Measurements from ENCODE around the gene GALNT14. TPM values are rescaled to one million over a fixed set of nuclear protein-coding genes. Genes with fewer than 3 reads are reported as not detected.

GALNT14 gene
- total and polyA plus RNA-seq, 2 donors, result 1.3 to 2.1 TPM

DNA sequence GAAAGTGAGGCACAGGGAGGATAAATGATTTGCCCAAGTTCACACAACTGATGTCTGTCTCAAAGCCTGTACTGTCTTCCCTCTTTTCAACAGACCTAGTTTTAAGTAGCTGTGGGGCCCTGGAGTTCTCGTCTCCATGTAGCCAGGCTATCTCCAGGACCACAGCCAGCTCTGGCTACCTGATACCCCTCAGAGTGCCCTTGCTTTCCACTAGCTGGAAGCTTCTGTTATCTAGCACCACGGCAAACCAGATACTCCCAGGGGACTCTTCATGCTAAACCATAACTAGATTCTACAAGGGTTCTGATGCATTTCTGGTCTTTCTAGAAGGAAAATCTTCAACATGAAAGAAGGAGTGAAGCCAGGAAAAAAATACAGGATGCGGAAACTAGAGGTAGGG, 137.3 kb downstream of the GALNT14 start:
- no peaks in the 10 kb centered on the region for H3K27me3 ChIP-seq (ENCODE audit: control insufficient read depth in 2 of 2, insufficient read depth in 1 of 2, low read length in 1 of 2)
- H3K36me3 ChIP-seq (ENCODE audit: control insufficient read depth in 2 of 2, insufficient read depth in 2 of 2, low read length in 1 of 2), result no peaks in the 10 kb centered on the region
- no peaks in the 10 kb centered on the region for H3K4me1 ChIP-seq (ENCODE audit: control insufficient read depth in 2 of 2, insufficient read depth in 2 of 2, low read length in 2 of 2)
- H3K27ac ChIP-seq (ENCODE audit: low read depth in 1 of 2, low read length in 1 of 2), result no peak overlapping the region
- 93% methylated on average over 3 of the region's 3 CpGs for WGBS
- H3K4me3 ChIP-seq (ENCODE audit: low read length in 2 of 2), result no peak overlapping the region
- DNase-seq (ENCODE audit: low read depth in 6 of 9, low spot score in 9 of 9), result no peak
- no peaks in the 10 kb centered on the region for H3K9me3 ChIP-seq (ENCODE audit: control insufficient read depth in 2 of 2, insufficient read depth in 1 of 2, low read length in 1 of 2)

DNA sequence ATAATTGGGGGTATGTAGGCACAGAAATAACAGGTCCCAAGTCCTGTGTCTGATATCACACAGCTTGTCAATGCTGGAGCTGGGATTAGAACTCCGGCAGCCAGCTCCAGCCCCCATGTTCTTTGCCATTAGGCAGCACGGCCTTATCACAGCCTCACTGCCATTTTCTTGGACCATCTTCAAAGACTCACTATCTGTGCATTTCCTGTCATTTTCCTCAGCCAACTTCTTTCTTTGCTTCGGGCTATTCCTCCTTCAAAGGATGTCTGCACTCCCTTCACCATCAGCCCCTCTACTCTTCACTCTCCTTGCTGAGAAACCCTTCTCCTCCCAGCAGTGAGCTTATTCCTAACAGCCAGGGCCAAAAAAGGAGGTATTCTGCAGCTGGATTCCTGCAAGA, 139.6 kb downstream of the GALNT14 start:
- no peaks in the 10 kb centered on the region for H3K27me3 ChIP-seq (ENCODE audit: control insufficient read depth in 2 of 2, insufficient read depth in 1 of 2, low read length in 1 of 2)
- no peaks in the 10 kb centered on the region for H3K9me3 ChIP-seq (ENCODE audit: control insufficient read depth in 2 of 2, insufficient read depth in 1 of 2, low read length in 1 of 2)
- WGBS, result 92% methylated on average over 3 of the region's 3 CpGs
- H3K4me3 ChIP-seq (ENCODE audit: low read length in 2 of 2), result no peak overlapping the region
- H3K4me1 ChIP-seq (ENCODE audit: control insufficient read depth in 2 of 2, insufficient read depth in 2 of 2, low read length in 2 of 2), result no peaks in the 10 kb centered on the region
- H3K27ac ChIP-seq (ENCODE audit: low read depth in 1 of 2, low read length in 1 of 2), result no peak overlapping the region
- no peaks in the 10 kb centered on the region for H3K36me3 ChIP-seq (ENCODE audit: control insufficient read depth in 2 of 2, insufficient read depth in 2 of 2, low read length in 1 of 2)
- DNase-seq (ENCODE audit: low read depth in 6 of 9, low spot score in 9 of 9), result no peak

DNA sequence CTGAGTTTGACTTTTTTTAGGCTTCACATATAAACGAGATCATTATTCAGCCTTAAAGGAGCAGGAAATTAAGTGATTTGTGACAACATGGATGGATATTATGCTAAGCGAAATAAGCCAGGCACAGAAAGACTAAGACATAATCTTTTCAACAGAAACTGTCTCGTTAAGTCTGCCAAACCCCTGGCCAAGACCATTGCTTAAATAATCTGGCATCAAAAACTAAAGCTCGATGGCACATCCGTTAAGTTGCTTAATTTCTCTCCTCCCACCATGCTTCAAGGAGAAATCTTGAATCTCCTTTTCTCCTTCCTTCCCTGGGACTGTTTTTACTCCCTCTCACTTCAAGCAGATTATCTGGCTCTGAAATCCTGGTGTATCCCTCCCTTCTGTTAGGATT, 140.3 kb downstream of the GALNT14 start:
- DNase-seq (ENCODE audit: low read depth in 6 of 9, low spot score in 9 of 9), result no peak
- Histone ChIP-seq H3K4me1 (ENCODE audit: control insufficient read depth in 2 of 2, insufficient read depth in 2 of 2, low read length in 2 of 2) (no peaks in the 10 kb centered on the region), H3K27ac (ENCODE audit: low read depth in 1 of 2, low read length in 1 of 2) (no peak overlapping the region), H3K9me3 (ENCODE audit: control insufficient read depth in 2 of 2, insufficient read depth in 1 of 2, low read length in 1 of 2) (no peaks in the 10 kb centered on the region), H3K36me3 (ENCODE audit: control insufficient read depth in 2 of 2, insufficient read depth in 2 of 2, low read length in 1 of 2) (no peaks in the 10 kb centered on the region), H3K4me3 (ENCODE audit: low read length in 2 of 2) (no peak overlapping the region), H3K27me3 (ENCODE audit: control insufficient read depth in 2 of 2, insufficient read depth in 1 of 2, low read length in 1 of 2) (no peaks in the 10 kb centered on the region)
- 93% methylated on average over 5 of the region's 5 CpGs for WGBS

DNA sequence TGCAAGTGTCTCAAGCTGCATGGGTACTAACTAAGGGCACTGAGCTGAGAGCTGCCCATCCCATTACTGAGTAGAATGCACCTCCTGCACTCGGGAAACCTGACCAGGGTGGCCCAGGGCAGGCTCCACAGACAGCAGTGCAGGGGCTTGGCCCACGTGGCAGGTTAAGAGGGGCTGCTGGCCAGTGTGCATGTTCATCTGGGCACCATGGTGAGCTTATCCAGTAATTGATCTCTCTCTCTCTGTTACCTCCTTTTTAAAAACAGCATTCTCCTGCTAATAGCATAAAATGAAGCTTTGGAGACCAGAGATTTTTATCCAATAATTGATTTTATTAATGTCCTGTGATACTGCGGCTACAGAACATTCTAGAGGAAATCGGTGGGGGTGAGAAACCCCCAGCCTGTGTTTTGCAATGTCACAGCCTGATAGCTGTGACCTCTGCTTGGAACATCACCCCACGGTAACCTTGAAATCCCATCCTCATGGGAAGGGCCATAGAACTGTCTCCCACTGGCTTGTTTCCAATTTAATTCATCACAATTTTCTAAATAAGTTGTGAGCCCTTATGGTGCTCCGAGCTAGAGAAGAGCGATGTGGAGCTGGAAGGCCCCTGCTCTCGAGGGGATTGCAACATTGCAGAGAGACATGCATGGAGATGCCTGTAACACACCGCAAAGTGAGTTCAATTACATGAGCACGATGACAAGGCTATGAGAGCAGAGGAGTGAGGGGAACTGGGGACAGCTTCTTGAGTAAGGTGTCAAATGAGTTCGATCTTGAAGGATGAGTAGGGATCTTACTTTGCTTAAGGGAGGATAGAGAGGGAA, 143.8 kb downstream of the GALNT14 start:
- DNase-seq (ENCODE audit: low read depth in 6 of 9, low spot score in 9 of 9), result no peak
- WGBS, result 94% methylated on average over 11 of the region's 11 CpGs
- Histone ChIP-seq H3K9me3 (ENCODE audit: control insufficient read depth in 2 of 2, insufficient read depth in 1 of 2, low read length in 1 of 2) (no peaks in the 10 kb centered on the region), H3K4me1 (ENCODE audit: control insufficient read depth in 2 of 2, insufficient read depth in 2 of 2, low read length in 2 of 2) (no peaks in the 10 kb centered on the region), H3K27ac (ENCODE audit: low read depth in 1 of 2, low read length in 1 of 2) (no peak overlapping the region), H3K4me3 (ENCODE audit: low read length in 2 of 2) (no peak overlapping the region), H3K36me3 (ENCODE audit: control insufficient read depth in 2 of 2, insufficient read depth in 2 of 2, low read length in 1 of 2) (no peaks in the 10 kb centered on the region), H3K27me3 (ENCODE audit: control insufficient read depth in 2 of 2, insufficient read depth in 1 of 2, low read length in 1 of 2) (no peaks in the 10 kb centered on the region)

DNA sequence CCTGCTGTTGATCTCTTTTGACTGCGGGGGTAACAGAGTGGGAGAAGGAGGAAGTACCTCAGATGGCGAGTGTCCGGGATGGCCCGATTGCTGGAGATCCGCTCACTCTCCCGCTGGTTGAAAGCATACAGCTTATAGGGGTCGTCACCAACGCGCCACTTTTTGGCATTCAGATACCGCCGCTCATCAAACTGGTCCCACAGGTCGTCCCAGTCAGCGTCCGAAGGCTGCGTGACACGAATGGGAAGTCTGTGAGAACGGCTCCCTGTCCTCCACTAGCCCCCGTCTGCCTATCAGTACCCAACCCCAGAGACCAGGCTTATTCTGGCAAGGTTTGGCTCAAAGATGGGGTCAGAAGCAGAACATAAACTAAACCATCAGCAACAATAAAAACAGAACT, 145.5 kb downstream of the GALNT14 start:
- Histone ChIP-seq H3K4me1 (ENCODE audit: control insufficient read depth in 2 of 2, insufficient read depth in 2 of 2, low read length in 2 of 2) (no peaks in the 10 kb centered on the region), H3K36me3 (ENCODE audit: control insufficient read depth in 2 of 2, insufficient read depth in 2 of 2, low read length in 1 of 2) (no peaks in the 10 kb centered on the region), H3K9me3 (ENCODE audit: control insufficient read depth in 2 of 2, insufficient read depth in 1 of 2, low read length in 1 of 2) (no peaks in the 10 kb centered on the region), H3K27ac (ENCODE audit: low read depth in 1 of 2, low read length in 1 of 2) (no peak overlapping the region), H3K27me3 (ENCODE audit: control insufficient read depth in 2 of 2, insufficient read depth in 1 of 2, low read length in 1 of 2) (no peaks in the 10 kb centered on the region), H3K4me3 (ENCODE audit: low read length in 2 of 2) (no peak overlapping the region)
- no peak for DNase-seq (ENCODE audit: low read depth in 6 of 9, low spot score in 9 of 9)
- WGBS, result 97% methylated on average over 18 of the region's 18 CpGs

DNA sequence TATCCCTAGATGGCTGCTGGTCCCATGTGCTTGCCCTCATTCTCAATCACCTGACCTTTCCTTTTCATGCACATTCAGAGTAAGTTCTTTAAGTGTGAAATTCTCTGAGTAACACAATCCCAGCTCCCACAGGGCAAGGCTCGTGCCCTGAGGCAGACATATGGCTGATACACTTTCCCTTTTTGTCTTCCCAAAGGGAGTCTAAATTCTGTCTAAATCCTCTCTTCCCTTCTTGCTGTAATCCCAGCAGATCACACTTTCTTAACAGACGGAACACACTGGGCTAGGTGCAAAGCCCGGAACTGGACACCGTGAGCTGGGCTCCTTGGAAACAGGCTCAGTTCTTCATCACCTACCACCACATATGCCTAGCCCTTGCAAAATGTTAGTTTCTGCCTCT, 147.6 kb downstream of the GALNT14 start:
- DNase-seq (ENCODE audit: low read depth in 6 of 9, low spot score in 9 of 9), result no peak
- Histone ChIP-seq H3K4me3 (ENCODE audit: low read length in 2 of 2) (no peak overlapping the region), H3K36me3 (ENCODE audit: control insufficient read depth in 2 of 2, insufficient read depth in 2 of 2, low read length in 1 of 2) (no peaks in the 10 kb centered on the region), H3K4me1 (ENCODE audit: control insufficient read depth in 2 of 2, insufficient read depth in 2 of 2, low read length in 2 of 2) (no peaks in the 10 kb centered on the region), H3K27me3 (ENCODE audit: control insufficient read depth in 2 of 2, insufficient read depth in 1 of 2, low read length in 1 of 2) (no peaks in the 10 kb centered on the region), H3K27ac (ENCODE audit: low read depth in 1 of 2, low read length in 1 of 2) (no peak overlapping the region), H3K9me3 (ENCODE audit: control insufficient read depth in 2 of 2, insufficient read depth in 1 of 2, low read length in 1 of 2) (no peaks in the 10 kb centered on the region)
- WGBS, result 93% methylated on average over 4 of the region's 4 CpGs

DNA sequence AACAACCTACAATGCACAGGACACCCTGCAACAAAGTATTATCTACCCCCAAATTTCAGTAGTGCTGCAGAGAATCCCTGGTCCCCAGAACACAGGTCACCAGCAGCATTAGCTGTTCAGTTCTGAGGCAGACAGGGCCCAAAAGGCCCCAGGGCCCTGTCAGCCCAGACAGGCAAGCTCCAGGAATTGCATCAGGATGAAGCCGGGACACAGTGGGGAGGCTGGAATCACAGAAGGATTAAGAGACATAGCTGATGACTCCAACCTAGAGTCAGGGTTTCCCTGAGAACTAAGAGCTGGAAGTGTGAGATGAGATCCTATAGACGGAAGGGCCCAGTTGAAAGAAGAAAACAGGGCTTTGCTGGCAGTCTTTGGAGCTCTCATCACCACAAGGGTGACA, 148.1 kb downstream of the GALNT14 start:
- Histone ChIP-seq H3K4me3 (ENCODE audit: low read length in 2 of 2) (no peak overlapping the region), H3K9me3 (ENCODE audit: control insufficient read depth in 2 of 2, insufficient read depth in 1 of 2, low read length in 1 of 2) (no peaks in the 10 kb centered on the region)
- WGBS, result 96% methylated on average over 2 of the region's 2 CpGs

DNA sequence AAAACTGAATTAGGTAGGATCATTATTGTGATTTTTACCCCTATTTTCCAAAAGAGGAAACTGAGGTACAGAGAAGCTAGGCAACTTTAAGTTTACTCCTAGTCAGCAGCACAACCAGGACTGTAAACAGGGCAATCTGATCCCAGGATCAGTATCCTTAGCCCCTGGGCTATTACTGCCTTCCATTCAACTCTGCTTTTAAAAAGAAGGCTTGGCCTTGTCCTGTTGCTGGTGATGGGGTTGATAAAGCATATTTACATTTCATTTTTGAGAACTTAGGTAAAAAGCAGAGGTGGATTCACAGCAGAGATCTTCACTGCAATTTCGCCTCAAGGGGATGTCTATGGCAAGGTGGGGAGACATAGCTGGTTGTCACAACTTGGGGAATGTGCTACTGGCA, 148.5 kb downstream of the GALNT14 start:
- H3K4me3 ChIP-seq (ENCODE audit: low read length in 2 of 2), result no peak overlapping the region
- H3K4me1 ChIP-seq (ENCODE audit: control insufficient read depth in 2 of 2, insufficient read depth in 2 of 2, low read length in 2 of 2), result no peaks in the 10 kb centered on the region
- H3K27me3 ChIP-seq (ENCODE audit: control insufficient read depth in 2 of 2, insufficient read depth in 1 of 2, low read length in 1 of 2), result no peaks in the 10 kb centered on the region
- no peaks in the 10 kb centered on the region for H3K36me3 ChIP-seq (ENCODE audit: control insufficient read depth in 2 of 2, insufficient read depth in 2 of 2, low read length in 1 of 2)
- 93% methylated on average over 1 of the region's 1 CpG for WGBS
- no peak for DNase-seq (ENCODE audit: low read depth in 6 of 9, low spot score in 9 of 9)
- H3K9me3 ChIP-seq (ENCODE audit: control insufficient read depth in 2 of 2, insufficient read depth in 1 of 2, low read length in 1 of 2), result no peaks in the 10 kb centered on the region
- H3K27ac ChIP-seq (ENCODE audit: low read depth in 1 of 2, low read length in 1 of 2), result no peak overlapping the region

More for the DNA sequence above, 148.1 kb downstream of the GALNT14 start:
- Histone ChIP-seq H3K4me1 (ENCODE audit: control insufficient read depth in 2 of 2, insufficient read depth in 2 of 2, low read length in 2 of 2) (no peaks in the 10 kb centered on the region), H3K27me3 (ENCODE audit: control insufficient read depth in 2 of 2, insufficient read depth in 1 of 2, low read length in 1 of 2) (no peaks in the 10 kb centered on the region), H3K36me3 (ENCODE audit: control insufficient read depth in 2 of 2, insufficient read depth in 2 of 2, low read length in 1 of 2) (no peaks in the 10 kb centered on the region), H3K27ac (ENCODE audit: low read depth in 1 of 2, low read length in 1 of 2) (no peak overlapping the region)
- no peak for DNase-seq (ENCODE audit: low read depth in 6 of 9, low spot score in 9 of 9)

DNA sequence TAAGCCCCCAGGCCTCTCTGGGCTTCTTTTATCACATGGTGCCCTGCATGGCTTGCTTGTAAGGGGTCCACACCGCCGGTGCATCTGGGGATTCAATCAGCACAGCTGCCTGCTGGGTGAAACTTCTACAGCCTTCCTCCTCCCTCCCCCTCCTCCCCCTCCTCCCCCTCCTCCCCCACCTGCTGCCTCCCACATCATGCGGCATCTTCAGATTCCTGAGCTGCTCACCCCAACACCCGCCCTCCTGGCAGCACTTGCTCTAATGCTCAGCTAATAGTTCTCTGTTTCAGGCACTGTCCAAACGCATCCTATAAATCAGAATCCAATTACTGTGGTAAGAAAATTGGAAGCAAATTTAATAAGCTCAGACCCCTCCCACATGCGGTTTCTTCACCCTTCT, 150.7 kb downstream of the GALNT14 start:
- no peaks in the 10 kb centered on the region for H3K9me3 ChIP-seq (ENCODE audit: control insufficient read depth in 2 of 2, insufficient read depth in 1 of 2, low read length in 1 of 2)
- H3K4me3 ChIP-seq (ENCODE audit: low read length in 2 of 2), result no peak overlapping the region
- no peaks in the 10 kb centered on the region for H3K4me1 ChIP-seq (ENCODE audit: control insufficient read depth in 2 of 2, insufficient read depth in 2 of 2, low read length in 2 of 2)
- no peak for DNase-seq (ENCODE audit: low read depth in 6 of 9, low spot score in 9 of 9)
- H3K27ac ChIP-seq (ENCODE audit: low read depth in 1 of 2, low read length in 1 of 2), result no peak overlapping the region
- WGBS, result 85% methylated on average over 6 of the region's 6 CpGs
- H3K27me3 ChIP-seq (ENCODE audit: control insufficient read depth in 2 of 2, insufficient read depth in 1 of 2, low read length in 1 of 2), result no peaks in the 10 kb centered on the region
- no peaks in the 10 kb centered on the region for H3K36me3 ChIP-seq (ENCODE audit: control insufficient read depth in 2 of 2, insufficient read depth in 2 of 2, low read length in 1 of 2)
